ENCODE results near the gene CCDC188. TPM values are rescaled to one million over a fixed set of nuclear protein-coding genes. Genes with fewer than 3 reads are reported as not detected.

Gene CCDC188
- total RNA-seq, 6 donors from 2014 or later = 0.46 to 2.1 (median 1.2) TPM

DNA sequence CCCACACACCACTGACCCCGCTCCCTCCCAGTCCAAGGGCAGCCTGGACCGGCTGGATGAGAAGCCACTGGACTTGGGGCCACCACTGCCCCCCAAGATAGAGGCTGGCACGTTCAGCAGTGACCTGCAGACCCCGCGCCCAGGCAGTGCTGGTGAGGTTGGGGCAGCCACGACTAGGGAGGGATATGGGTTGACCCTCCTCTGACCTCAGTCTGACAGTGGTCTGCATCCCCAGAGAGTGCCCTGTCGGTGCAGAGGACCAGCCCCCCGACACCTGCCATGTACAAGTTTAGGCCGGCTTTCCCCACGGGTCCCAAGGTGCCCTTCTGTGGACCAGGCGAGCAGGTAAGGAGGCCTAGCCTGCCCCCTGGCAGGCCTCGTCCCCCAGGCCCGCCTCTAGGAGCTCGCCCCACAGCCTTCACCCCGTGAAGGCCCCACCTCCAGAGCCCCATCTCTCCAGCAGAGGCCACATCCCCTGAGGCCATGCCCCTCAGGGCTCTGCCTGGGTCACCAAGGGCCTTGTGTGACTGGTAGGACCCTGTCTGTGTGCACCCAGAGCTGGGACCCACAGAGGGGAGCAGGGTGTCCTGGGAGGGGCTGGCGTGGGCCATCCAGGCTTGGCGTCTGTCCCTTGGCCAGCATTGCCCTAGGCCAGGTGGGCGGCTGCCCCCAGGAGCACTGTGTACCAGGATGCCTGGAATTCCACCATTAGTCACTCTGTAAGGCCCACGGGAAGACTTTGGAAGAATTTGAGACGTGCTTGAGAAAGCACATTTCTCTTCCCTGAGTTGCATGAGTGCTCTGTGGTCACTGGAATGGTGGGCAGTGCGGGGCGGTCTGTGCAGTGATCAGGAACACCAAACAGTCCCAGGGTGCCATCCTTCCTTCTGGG lies 9.4 kb downstream of the CCDC188 start:
- Histone ChIP-seq H3K4me1 (peaks cover 14 to 24% (median 16%) of the 10 kb centered on the region in 4 donors), H3K4me3 (no peak overlapping the region), H3K9me3 (no peaks in the 10 kb centered on the region), H3K36me3 (peaks cover 0 to 55% (median 28%) of the 10 kb centered on the region in 4 donors), H3K27me3 (no peaks in the 10 kb centered on the region), H3K27ac (no peak overlapping the region)
- WGBS, 2 donors = 90% methylated on average over 22 of the region's 22 CpGs; no CpG with 5 or more reads in 1 of the 2 donors
- no peak for TF ChIP-seq EP300 (IDR thresholded peaks at IDR 0.05)
- TF ChIP-seq, protein P1, sequence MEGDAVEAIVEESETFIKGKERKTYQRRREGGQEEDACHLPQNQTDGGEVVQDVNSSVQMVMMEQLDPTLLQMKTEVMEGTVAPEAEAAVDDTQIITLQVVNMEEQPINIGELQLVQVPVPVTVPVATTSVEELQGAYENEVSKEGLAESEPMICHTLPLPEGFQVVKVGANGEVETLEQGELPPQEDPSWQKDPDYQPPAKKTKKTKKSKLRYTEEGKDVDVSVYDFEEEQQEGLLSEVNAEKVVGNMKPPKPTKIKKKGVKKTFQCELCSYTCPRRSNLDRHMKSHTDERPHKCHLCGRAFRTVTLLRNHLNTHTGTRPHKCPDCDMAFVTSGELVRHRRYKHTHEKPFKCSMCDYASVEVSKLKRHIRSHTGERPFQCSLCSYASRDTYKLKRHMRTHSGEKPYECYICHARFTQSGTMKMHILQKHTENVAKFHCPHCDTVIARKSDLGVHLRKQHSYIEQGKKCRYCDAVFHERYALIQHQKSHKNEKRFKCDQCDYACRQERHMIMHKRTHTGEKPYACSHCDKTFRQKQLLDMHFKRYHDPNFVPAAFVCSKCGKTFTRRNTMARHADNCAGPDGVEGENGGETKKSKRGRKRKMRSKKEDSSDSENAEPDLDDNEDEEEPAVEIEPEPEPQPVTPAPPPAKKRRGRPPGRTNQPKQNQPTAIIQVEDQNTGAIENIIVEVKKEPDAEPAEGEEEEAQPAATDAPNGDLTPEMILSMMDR (IDR thresholded peaks at IDR 0.05) = no peak
- TF ChIP-seq POLR2AphosphoS5 (IDR thresholded peaks at IDR 0.05) = no peak
- TF ChIP-seq POLR2A (IDR thresholded peaks at IDR 0.05) = no peak
- ATAC-seq (ENCODE audit: low FRiP score in 2 of 2) (no peak), DNase-seq (peak in 1 of 2 donors; percentile 67)

DNA sequence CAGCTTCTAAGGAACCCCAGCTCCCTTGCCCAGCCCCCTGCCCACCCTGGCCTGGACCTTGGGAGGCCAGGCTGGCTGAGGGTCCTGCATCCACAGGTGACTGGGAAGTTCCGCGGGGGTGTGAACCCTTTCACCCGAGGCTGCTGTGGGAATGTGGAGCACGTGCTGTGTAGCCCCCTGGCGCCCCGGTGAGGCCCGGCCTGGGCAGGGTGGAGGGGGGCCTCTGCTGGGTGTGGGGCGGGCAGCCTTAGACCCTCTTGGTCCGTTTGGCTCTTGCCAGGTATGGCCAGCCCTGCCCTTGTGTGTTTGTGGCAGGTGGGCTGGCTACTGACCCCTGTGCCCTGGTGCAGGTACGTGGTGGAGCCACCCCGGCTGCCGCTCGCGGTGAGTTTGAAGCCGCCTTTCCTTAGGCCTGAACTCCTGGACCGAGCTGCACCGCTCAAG lies 10.3 kb downstream of the CCDC188 start:
- TF ChIP-seq POLR2A (IDR thresholded peaks at IDR 0.05) = no peak
- no peak for TF ChIP-seq EP300 (IDR thresholded peaks at IDR 0.05)
- TF ChIP-seq, protein P1 (IDR thresholded peaks at IDR 0.05) = no peak
- no peak for TF ChIP-seq POLR2AphosphoS5 (IDR thresholded peaks at IDR 0.05)
- H3K27me3 ChIP-seq = no peaks in the 10 kb centered on the region
- H3K27ac ChIP-seq = no peak overlapping the region
- WGBS, 2 donors = 90 to 98% methylated on average over 10 to 17 of the region's 17 CpGs
- no peak overlapping the region for H3K4me3 ChIP-seq
- H3K9me3 ChIP-seq = no peaks in the 10 kb centered on the region
- ATAC-seq (ENCODE audit: low FRiP score in 2 of 2) (no peak), DNase-seq (peak in 1 of 2 donors; percentile 78)
- H3K36me3 ChIP-seq = peaks cover 0 to 50% (median 26%) of the 10 kb centered on the region in 4 donors
- H3K4me1 ChIP-seq = peaks cover 21 to 33% (median 24%) of the 10 kb centered on the region in 4 donors

- Histone ChIP-seq H3K4me3 (no peak overlapping the region), H3K27me3 (no peaks in the 10 kb centered on the region), H3K4me1 (peaks cover 21 to 38% (median 28%) of the 10 kb centered on the region in 4 donors), H3K9me3 (no peaks in the 10 kb centered on the region), H3K27ac (no peak overlapping the region), H3K36me3 (peaks cover 0 to 46% (median 24%) of the 10 kb centered on the region in 4 donors)
- DNase-seq (no peak), ATAC-seq (ENCODE audit: low FRiP score in 2 of 2) (no peak)
- 93% methylated on average over 10 of the region's 11 CpGs; no CpG with 5 or more reads in 1 of the 2 donors for WGBS, 2 donors
- TF ChIP-seq POLR2AphosphoS5 (IDR thresholded peaks at IDR 0.05) (no peak), POLR2A (IDR thresholded peaks at IDR 0.05) (no peak), EP300 (IDR thresholded peaks at IDR 0.05) (no peak)
- TF ChIP-seq, protein P1 (IDR thresholded peaks at IDR 0.05) = no peak
Observed at GRCh38 chr22:20140107-20140445, 10.8 kb downstream of the CCDC188 start.

GRCh38 chr22:20139391-20140106 lies 11.3 kb downstream of the CCDC188 start:
- 92 to 94% methylated on average over 10 to 35 of the region's 36 CpGs for WGBS, 2 donors
- Histone ChIP-seq H3K9me3 (no peaks in the 10 kb centered on the region), H3K27ac (no peak overlapping the region), H3K4me1 (peaks cover 21 to 43% (median 29%) of the 10 kb centered on the region in 4 donors), H3K36me3 (peaks cover 0 to 45% (median 24%) of the 10 kb centered on the region in 4 donors), H3K27me3 (no peaks in the 10 kb centered on the region), H3K4me3 (no peak overlapping the region)
- TF ChIP-seq EP300 (IDR thresholded peaks at IDR 0.05) (no peak), POLR2AphosphoS5 (IDR thresholded peaks at IDR 0.05) (no peak), POLR2A (IDR thresholded peaks at IDR 0.05) (no peak)
- TF ChIP-seq, protein P1 (IDR thresholded peaks at IDR 0.05) = no peak
- DNase-seq (peak in 1 of 2 donors; percentile 75), ATAC-seq (ENCODE audit: low FRiP score in 2 of 2) (no peak)
